ENCODE data around the gene NRXN3. TPM values are rescaled to one million over a fixed set of nuclear protein-coding genes. Genes with fewer than 3 reads are reported as not detected.

Gene NRXN3
- total and polyA plus RNA-seq, 7 donors, result 0.06 to 0.74 (median 0.15) TPM

DNA sequence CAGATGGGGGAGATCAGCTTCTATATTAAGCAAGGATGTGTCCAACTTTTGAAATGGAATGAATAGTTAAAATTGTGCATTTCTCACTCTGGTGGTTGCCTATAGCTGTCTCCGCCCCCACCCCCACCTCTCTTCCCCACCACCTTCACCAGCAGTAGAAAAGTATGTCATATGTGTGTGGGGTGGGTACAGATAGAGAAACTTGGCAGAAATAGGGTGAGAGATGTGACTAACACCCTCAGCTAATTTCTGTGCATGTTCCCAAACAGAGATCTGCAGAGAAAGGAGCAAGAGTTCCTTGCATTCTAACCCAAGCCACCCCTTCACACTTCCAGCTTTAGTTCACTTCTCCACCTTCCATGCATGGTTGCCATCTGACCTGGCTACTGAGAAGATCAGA, 980.1 kb downstream of the NRXN3 start:
- 65 to 88% (median 78%) methylated on average over 1 of the region's 1 CpG for WGBS, 3 donors
- no peaks in the 10 kb centered on the region for H3K36me3 ChIP-seq (ENCODE audit: insufficient read depth in 1 of 2, low read depth in 1 of 2)
- H3K4me3 ChIP-seq, result no peak overlapping the region
- no peaks in the 10 kb centered on the region for H3K9me3 ChIP-seq
- no peaks in the 10 kb centered on the region for H3K4me1 ChIP-seq
- intact Hi-C loops (cut with DNase I), result no loop called here
- TF ChIP-seq CTCF (IDR thresholded peaks at IDR 0.05), result no peak
- no peak overlapping the region for H3K27ac ChIP-seq
- ATAC-seq, result no peak
- no peaks in the 10 kb centered on the region for H3K27me3 ChIP-seq (ENCODE audit: insufficient read depth in 3 of 3, low read length in 2 of 3)
- DNase-seq, result no peak

DNA sequence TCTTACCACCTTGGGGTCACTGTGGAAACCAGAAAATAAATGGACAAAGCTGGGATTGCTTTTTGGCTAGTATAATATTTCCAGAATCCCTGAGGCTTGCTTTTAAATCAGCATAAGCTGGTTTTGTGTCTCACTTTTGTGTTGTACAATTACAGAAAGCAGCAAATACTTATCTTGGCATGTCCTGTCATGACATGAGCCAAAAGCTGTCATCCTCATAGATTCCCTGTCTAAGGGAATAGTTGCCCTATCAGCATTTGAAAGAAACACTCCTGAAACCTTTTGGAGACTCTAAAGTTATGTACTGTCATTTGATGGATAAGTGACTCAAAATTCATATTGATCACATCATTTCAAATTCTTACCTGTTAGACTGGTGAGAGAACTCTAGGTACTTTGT, 987.2 kb downstream of the NRXN3 start:
- H3K9me3 ChIP-seq, result no peaks in the 10 kb centered on the region
- ATAC-seq, result no peak
- intact Hi-C loops (cut with DNase I), result no loop called here
- no peak overlapping the region for H3K4me3 ChIP-seq
- TF ChIP-seq CTCF (IDR thresholded peaks at IDR 0.05), result no peak
- peaks cover 0 to 3% (median 0%) of the 10 kb centered on the region in 3 donors for H3K27me3 ChIP-seq (ENCODE audit: insufficient read depth in 3 of 3, low read length in 2 of 3)
- DNase-seq, result no peak
- no peaks in the 10 kb centered on the region for H3K36me3 ChIP-seq (ENCODE audit: insufficient read depth in 1 of 2, low read depth in 1 of 2)
- H3K27ac ChIP-seq, result no peak overlapping the region
- H3K4me1 ChIP-seq, result no peaks in the 10 kb centered on the region

- DNase-seq, result no peak
- 20 to 26% (median 23%) methylated on average over 7 of the region's 7 CpGs for WGBS, 3 donors
- intact Hi-C loops (cut with DNase I), result loop anchor here in 1 of 2 donors (5.0 kb wide), 1 partner anchor 581 kb away; no protein-coding TSS in a partner anchor
- no peak for ATAC-seq
- Histone ChIP-seq H3K36me3 (ENCODE audit: insufficient read depth in 1 of 2, low read depth in 1 of 2) (no peaks in the 10 kb centered on the region), H3K27ac (no peak overlapping the region), H3K4me1 (no peaks in the 10 kb centered on the region), H3K27me3 (ENCODE audit: insufficient read depth in 3 of 3, low read length in 2 of 3) (peaks cover 0 to 3% (median 0%) of the 10 kb centered on the region in 3 donors), H3K9me3 (no peaks in the 10 kb centered on the region), H3K4me3 (no peak overlapping the region)
- no peak for TF ChIP-seq CTCF (IDR thresholded peaks at IDR 0.05)
Measured at GRCh38 chr14:79161571-79161970, 991.4 kb downstream of the NRXN3 start.

- Histone ChIP-seq H3K36me3 (ENCODE audit: insufficient read depth in 1 of 2, low read depth in 1 of 2) (no peaks in the 10 kb centered on the region), H3K4me1 (no peaks in the 10 kb centered on the region), H3K27me3 (ENCODE audit: insufficient read depth in 3 of 3, low read length in 2 of 3) (peaks cover 0 to 3% (median 0%) of the 10 kb centered on the region in 3 donors), H3K4me3 (no peak overlapping the region), H3K27ac (no peak overlapping the region), H3K9me3 (no peaks in the 10 kb centered on the region)
- no peak for TF ChIP-seq CTCF (IDR thresholded peaks at IDR 0.05)
- intact Hi-C loops (cut with DNase I), result loop anchor here in 1 of 2 donors (5.0 kb wide), 1 partner anchor 579 kb away; no protein-coding TSS in a partner anchor
- no peak for DNase-seq
- ATAC-seq, result no peak
Measured at GRCh38 chr14:79162833-79163232, 992.7 kb downstream of the NRXN3 start.

GRCh38 chr14:79165471-79166090, 995.4 kb downstream of the NRXN3 start:
- intact Hi-C loops (cut with DNase I), result no loop called here

More at GRCh38 chr14:79165471-79166090, 995.4 kb downstream of the NRXN3 start:
- Histone ChIP-seq H3K27ac (no peak overlapping the region), H3K4me3 (no peak overlapping the region), H3K27me3 (ENCODE audit: insufficient read depth in 3 of 3, low read length in 2 of 3) (no peaks in the 10 kb centered on the region), H3K4me1 (no peaks in the 10 kb centered on the region), H3K36me3 (ENCODE audit: insufficient read depth in 1 of 2, low read depth in 1 of 2) (no peaks in the 10 kb centered on the region), H3K9me3 (no peaks in the 10 kb centered on the region)
- WGBS, 3 donors, result 52 to 57% (median 56%) methylated on average over 4 of the region's 4 CpGs
- DNase-seq (no peak), ATAC-seq (no peak)
- no peak for TF ChIP-seq CTCF (IDR thresholded peaks at IDR 0.05)

Measured in psoas muscle (tissue), 8 donors.